GM19372 (cell line): ENCODE data around the gene DCPS.
"Not testable (repeated sequence)": the region's sequence is repeated elsewhere in the genome, so short reads cannot be mapped to it uniquely, and the experiment has no call there.

ENCODE experiments used
- ATAC-seq: cut with Tn5 transposase; IDR thresholded peaks from one replicate; pipeline ENCODE4 v1.9.1; 2021; ENCODE audit warnings: mild to moderate bottlenecking, low read depth, moderate library complexity; ENCODE audit not compliant: unreplicated experiment

Gene DCPS

DNA sequence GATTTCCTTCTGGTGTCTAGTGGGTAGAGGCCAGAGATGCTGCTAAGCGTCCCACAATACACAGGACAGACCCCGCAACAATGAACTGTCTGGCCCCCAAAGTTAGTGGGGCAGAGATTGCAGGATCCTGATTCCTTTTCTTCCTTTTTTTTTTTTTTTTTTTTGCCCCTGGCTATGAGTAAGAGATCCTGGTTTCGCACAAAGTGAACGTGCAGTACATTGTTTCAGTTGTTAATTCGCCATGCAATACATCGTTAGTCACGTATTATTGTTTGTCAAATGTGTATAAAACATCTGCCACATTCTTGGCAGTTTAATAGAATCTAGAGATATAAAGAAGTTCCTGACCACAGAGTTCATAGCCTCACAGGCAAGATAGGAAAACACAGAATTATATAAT is 71.9 kb downstream of the DCPS start:
- ATAC-seq = no peak

DNA sequence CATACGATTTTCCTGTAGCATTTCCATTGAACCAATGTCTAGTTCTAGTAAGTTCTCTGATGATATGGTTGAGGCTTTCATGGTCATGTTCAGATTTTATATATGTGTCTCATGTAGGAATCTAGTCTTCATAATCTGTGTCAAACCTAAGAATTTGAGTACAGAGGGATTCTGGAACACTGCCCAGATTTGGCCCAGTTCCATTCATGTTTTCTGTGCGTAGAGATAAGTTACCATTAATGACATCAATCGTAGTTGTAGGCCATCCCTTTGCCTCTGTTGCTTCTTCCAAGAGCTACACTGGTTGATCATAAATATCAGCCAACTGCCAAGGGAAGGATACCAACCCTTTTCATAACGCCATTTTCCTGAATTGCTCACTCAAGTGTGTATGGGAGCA is 74.9 kb downstream of the DCPS start:
- ATAC-seq = no peak

DNA sequence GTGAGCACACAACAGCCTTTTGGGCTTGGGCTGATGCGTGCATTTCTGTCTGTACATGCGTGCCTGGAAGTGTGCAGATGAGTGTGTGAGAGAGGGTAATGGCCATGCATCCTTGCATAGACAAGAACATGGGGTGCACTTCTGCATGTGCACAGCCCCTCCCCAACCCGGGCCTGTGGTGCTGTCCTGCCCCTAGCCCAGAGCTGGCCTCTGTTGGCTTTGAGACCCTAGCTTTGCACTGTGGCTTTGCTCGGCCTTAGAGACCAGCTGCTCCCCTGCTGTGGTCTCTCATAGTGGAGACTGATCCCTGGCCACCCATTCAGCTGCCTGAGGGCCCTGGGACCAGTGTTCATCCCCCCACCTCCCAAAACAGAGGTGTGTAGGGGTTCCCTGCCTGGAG is 77.0 kb downstream of the DCPS start:
- no peak for ATAC-seq

DNA sequence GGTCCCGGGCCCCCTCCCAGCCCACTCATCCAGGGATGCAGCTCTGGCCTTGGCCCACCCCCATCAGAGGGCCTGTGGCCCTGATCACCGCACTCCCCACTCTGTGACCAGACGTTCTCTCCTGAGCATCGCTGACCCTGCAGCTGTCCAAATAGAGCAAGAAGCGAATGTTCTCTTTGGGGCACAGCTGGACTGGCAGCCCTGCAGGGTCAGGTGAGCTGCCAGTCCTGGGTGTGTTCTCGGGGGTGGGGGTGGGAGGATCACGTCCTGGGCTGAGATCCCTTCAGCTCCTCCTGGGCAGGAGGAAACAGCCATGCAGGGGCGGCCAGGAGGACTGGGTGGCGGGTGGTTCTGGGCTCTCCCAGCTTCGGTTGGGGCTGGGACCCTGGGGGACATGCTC is 78.1 kb downstream of the DCPS start:
- ATAC-seq = not testable (repeated sequence)

DNA sequence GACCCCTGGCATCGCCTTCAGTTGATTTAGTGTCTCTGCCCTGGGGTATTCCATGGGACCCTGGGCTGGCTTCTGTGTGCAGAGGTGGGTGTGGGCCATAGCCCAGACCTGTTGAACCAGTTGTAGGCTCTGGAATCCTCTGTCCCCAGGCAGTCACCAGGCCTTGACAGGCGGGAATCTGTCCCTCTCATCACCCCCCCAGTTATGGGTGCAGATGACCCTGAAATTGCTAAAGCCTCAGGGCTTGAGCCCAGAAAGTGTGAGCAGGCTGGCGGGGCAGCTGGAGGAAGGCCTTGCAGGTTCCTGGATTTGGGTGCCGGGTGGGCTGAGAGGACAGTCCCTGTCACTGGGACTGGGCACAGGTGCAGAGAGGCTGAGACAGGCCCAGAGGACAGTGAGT is 78.8 kb downstream of the DCPS start:
- ATAC-seq = not testable (repeated sequence)

DNA sequence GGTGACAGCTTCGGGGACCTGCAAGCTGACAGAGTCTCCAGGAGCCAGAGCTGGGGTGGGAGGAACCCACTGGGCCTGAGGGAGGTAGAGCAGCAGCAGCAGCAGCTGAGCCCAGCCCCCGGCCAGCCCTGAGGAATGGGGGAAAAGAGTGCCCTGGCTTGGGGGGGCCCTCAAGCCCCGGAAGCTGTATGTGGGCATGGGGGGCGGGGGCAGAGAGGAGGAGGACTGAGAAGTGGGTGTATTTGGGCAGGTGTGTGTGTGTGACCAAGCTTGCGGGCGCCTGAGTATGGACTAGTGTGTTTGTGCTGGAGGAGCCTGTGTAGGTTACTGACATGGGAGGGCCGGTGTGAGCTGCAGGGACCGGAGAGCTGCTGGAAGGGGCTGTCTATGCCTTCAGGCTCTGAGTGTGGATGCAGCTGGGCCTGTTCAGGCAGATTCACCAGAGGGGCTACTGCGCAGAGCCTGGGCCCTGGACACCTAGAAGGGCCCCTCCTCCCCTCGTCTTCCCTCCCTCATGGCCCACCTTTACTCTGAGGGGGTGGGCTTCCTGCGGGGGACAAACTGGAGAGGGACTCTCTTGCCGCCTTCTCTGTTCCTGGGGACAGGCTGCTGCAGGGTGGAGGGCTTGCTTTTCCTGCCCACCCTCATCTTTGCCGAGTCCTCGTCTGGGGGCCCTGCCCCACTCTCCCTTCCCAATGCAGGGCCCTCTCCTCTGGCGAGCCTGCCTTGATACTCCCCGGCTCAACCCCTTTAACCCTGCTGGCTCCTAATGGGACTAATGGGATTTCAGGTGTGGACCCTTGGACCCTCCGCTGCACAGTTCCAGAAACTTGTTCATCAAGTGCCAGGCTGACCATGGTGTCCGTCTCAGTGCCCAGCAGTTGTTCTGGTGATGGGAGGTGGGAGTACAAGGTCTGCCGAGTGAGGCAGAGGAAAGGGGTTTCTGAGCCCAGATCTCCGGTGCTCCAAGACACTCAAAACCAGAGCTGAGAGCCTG is 79.8 kb downstream of the DCPS start:
- no peak for ATAC-seq

DNA sequence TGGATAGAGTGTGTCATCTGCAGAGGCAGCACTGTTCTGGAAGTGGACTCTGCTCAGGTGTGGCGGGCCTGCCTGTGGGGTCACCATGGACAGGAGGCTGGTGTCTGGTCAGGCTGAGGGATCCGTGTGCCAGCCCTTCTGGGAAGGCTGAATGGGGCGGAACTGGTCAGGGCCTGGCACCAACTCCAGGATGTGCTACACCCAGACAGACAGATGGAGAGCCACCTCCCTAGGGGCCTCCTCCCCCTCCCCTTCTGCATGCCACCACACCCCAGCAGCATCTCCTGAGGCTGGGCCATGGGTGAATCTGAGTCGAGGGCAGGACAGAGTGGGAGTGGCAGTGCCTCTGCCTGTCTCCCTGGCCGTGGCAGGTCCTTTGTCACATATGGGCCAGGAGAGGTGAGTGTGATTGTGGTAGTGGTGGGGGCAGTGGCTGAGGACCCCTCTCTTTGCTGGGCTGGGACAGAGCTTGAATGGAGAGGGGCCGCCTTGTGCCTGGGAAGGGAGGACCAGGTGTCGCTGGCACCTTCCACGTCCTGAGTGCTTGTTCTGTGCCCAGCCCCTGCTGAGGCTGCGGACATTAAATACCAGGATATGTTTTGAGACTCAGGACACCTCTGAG is 80.7 kb downstream of the DCPS start:
- ATAC-seq = no peak

DNA sequence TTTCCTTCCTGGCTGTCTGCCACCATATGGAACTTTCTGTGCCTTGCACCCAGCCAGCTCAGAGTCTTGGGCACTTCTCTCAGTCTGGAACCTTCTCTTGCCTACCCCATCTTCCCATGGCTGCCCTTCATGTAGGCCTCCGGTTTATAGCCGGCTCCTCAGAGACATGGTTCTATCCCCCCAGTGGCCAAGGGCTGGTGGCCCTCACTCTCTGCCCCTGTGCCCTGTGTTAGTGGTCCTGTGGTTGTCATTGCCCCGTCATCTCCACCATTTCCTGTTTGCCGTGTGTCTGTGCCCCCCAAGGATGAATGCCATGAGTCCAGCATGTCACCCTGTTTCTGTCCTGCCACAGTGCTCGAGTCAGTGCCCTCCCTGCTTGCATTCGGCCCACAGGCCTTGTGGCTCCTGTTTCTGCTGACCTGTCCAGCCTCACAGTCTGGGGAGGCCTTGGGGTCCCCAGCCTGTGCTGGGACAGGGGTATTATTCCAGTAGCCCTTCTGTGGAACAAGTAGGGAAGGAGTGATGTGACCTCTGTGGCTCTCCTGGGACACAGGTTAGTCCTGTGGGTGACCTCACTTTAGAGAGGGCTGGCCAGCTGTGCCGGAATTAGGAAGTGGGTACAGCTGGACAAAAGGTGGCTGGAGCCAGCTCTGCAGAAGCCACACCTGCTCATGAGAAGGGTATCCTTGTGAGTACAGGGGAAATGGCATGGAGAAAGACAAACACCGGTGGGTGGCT is 82.3 kb downstream of the DCPS start:
- no peak for ATAC-seq

DNA sequence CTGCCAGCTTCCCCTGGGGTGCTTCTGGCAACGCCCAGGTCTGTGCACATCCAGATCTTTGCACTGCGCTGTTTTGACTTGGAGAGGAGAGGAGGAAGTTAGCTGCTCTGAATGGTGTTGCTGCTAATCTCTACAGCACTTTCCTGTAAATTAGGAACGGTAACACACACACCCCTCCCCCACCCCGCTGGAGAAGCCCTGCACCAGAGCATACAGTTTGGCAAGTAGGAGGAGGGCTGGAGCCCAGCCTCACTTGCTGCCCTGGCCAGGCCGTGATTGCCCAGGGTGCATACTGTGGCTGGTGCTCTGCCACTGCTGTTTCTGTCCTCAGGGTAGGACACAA is 82.8 kb downstream of the DCPS start:
- not testable (repeated sequence) for ATAC-seq

DNA sequence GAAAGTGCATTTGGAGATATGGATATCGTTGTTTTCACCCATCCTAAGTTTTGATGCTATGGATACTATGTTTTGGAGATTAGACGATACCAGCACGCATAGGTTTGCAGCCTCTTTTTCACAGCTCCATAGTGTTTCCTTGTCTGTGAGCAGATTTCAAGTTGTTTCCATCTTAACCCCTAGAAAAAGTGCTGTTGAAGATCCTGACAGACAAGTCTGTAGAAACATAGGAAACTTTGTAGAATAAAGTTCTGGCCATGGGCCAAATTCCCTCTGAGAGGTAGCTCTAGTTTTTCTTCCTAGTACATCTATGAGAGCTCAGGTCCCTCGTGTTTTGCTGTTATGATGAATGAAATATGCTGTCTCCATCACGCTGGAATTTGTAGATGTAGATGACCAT is 84.0 kb downstream of the DCPS start:
- no peak for ATAC-seq

DNA sequence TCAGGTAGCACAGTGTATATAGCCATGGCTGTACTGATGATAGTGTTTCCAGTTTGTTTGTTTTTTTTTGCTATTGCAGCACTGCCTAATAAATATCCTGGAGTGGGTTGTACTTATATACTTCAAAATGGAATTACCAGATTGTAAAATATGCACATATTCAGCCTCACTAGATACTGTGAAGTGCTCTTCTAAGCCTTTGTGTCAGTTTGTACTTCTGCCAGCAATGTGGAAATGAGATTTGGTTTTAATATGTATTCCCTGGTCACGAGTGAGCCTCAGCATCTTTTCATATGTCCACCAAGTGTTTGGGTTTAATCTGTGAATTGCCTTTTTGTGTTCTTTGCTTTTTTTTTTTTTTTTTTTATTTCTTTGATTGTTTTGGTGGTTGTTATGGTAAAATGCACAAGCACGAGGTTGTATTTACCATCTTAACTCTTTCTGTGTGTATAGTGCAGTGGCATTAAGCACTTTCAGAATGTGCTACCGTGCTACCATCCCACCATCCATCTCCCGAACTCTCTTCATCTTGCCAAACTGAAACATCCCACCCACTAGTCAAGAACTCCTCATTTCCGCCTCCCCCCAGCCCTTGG is 86.5 kb downstream of the DCPS start:
- no peak for ATAC-seq

DNA sequence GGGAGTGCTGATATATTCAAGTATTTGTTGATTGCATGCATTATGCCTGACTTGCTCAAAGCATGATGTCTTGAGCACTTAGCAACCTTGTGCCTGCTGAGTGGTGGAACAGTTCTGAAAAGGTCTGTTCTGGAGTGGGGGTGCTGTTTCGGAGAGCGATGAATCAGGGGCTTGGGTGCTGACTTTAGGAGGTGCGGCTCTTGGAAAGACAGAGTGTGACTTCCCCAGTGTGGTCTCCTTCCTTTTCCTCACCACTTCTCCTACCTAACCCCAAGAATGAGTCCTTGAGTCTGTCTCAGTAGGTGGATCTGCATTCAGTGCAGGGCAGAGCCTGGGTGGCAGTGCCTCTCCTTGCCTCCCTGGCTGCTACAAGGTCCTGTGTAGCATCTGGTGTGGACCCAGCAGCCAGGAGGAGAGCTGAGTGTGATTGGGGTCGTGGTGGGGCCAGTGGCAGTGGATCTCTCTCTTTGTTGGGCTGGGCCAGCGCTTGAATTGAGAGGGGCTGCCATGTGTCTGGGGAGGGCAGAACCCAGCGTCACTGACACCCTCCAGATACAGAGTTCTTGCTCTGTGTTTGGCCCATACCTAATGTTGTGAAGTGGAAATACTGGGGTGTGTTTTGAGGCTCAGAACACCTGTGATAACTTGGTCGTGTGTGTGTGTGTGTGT is 87.6 kb downstream of the DCPS start:
- ATAC-seq = no peak

DNA sequence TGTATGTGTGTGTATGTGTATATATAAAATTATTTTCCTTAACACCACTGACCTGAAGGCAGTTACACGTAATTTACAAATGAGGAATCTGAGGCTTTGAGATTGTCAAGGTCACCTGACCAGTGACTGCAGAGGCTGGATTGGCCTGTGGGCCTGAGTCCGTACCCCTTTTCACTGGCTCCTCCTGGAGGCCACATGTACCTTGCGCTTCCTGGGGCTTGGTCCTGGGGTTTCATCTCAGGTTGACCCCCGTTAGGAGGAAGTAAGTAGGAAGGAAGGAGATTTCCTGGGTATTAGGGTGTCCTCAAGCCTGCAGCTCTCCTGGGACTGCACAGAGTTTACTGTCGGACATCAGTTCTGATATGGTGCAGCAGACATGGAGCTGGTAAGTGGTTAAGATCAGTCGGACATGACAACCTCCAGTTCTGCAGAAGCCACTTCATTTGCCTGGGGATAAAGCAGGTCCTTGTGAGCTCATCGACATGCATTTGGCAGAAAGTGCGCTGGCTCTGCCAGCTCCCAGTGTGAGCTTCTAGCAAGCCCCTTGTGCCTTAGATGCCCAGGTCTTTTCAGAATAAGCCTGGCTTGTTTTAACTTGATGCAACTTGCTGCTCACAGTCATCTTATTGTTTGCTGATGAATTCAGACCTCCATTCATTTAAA is 88.2 kb downstream of the DCPS start:
- ATAC-seq = peak; percentile 66

DNA sequence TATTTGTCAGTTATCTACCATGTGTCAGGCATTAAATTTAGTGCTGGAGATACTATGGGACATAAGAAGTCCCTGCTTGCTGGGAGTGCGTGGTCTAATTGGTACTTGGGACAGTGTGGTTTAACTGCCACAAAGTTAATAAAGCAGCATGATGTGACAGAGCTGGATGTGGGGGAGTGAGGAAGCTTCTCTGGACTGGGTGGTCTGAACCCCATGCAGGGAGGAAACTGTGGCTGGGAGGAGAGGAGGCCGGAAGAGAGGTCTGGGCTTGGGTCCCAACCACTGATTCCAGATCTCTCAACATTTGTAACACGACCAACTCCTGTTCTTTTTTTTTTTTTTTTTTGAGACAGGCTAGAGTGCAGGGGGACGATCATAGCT is 88.8 kb downstream of the DCPS start:
- peak; percentile 28 for ATAC-seq

DNA sequence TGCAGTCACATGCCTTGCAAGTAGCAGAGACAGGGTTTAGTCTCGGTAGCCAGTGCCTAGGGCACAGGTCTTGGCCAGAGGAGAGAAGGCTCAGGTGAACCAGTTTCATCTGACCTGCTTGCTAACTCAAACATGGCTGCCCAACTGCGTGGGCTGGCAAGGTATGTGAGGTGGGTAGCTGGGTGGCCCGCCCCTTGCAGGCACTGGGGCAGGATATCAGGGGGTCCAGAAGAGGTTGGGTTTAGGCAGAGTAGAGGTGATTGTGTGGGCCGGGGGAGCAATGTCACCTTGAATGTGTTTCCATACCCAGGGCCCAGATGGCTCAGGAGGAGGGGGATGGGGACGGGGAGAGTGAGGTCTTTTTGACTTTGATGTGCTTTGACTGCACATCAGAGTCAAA is 89.3 kb downstream of the DCPS start:
- no peak for ATAC-seq

DNA sequence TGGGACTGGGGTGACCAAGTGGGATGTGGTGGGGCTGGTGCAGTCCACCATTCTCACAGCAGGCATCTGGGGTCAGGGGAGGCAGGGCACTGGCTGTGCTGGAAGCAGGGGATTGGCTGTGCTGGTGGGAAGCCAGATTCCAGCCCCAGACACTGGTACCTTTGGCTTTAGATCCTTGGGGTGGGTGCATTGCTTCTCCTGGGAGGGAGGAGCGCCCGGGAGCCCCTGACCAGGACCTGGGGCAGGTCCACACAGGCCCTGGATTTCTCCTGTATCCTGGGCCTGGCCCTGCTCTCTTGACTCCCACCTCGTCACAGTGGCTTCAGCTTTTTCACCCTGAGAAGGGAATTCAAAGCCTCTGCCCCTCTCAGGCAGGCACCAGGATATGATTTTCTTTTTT is 90.2 kb downstream of the DCPS start:
- no peak for ATAC-seq

DNA sequence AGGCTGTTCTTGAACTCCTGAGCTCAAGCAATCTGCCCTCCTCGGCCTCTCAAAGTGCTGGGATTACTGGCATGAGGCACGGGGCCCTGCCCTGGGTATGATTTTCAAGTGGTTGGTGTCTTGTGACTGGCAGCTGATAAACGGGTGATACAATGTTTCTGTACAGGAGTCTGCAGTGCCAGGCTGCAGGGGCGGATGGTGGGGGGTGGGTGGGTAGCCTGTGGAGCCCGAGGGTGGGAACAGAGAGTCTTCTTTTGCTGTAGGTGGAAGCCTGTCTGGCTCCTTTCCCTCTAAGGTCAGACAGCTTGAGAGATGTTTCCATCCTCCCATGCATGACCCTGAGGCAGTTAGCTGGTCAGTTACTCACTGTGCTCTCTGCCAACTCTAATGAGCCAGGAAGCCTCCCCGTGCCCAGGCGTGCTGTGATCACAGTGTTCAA is 90.8 kb downstream of the DCPS start:
- not testable (repeated sequence) for ATAC-seq
